ENCODE data around the gene RBKS. TPM values are rescaled to one million over a fixed set of nuclear protein-coding genes. Genes with fewer than 3 reads are reported as not detected.

RBKS gene
- total RNA-seq, 1 experiment from 2014 or later, result 4.5 TPM

- H3K79me2 ChIP-seq (ENCODE audit: low read depth), result peaks cover 46% of the 10 kb centered on the region
- H3K4me2 ChIP-seq, result peak overlapping the region; percentile 96
- DNase-seq, result no peak
- peaks cover 21% of the 10 kb centered on the region; the same call in 1 of the 2 replicates for H3K36me3 ChIP-seq (ENCODE audit: low read depth)
- H2AFZ ChIP-seq, result no peak overlapping the region; the same call in 1 of the 2 replicates
- H3K9me3 ChIP-seq (ENCODE audit: insufficient read depth, low read depth), result no peaks in the 10 kb centered on the region
- intact Hi-C loops (cut with micrococcal nuclease; ENCODE audit: unreplicated experiment), result loop anchor here (1.0 to 5.0 kb wide), 3 partner anchors 41 to 561 kb away; no protein-coding TSS in a partner anchor
- ChIA-PET CTCF (no interaction called here), POLR2A (ENCODE audit: unreplicated experiment) (interaction anchor here (0.6 kb wide), 2 partner anchors 67 to 501 kb away, joined by 3 read pairs; partner anchors contain the start of gene FOSL2)
- peaks cover 35% of the 10 kb centered on the region for H3K4me1 ChIP-seq (replicated peaks; ENCODE audit: insufficient read depth)
- H3F3A ChIP-seq (ENCODE audit: insufficient read depth, low read depth), result peaks cover 15% of the 10 kb centered on the region
- H3K27ac ChIP-seq, result peak overlapping the region; percentile 96
- peak overlapping the region; percentile 81 for H3K4me3 ChIP-seq
- no peaks in the 10 kb centered on the region for H3K27me3 ChIP-seq (ENCODE audit: insufficient read depth, low read depth)
- BruUV-seq (replicated peaks), result no TSS peak
- no peaks in the 10 kb centered on the region for H3K9me2 ChIP-seq (ENCODE audit: insufficient read depth)
- TF ChIP-seq EZH2 (IDR thresholded peaks at IDR 0.05; ENCODE audit: low read depth) (no peak), CTCF (conservative IDR thresholded peaks at IDR 0.05) (no peak)
- H4K20me1 ChIP-seq (ENCODE audit: insufficient read depth), result no peaks in the 10 kb centered on the region
Observed at GRCh38 chr2:27891673-27892105, 1.5 kb upstream of the RBKS start.

- Histone ChIP-seq H3K79me2 (ENCODE audit: low read depth) (peaks cover 46% of the 10 kb centered on the region), H3K4me3 (peak overlapping the region; percentile 81), H3K4me1 (replicated peaks; ENCODE audit: insufficient read depth) (peaks cover 35% of the 10 kb centered on the region), H2AFZ (peak overlapping the region; percentile 93), H3K27ac (peak overlapping the region; percentile 96), H3K9me2 (ENCODE audit: insufficient read depth) (no peaks in the 10 kb centered on the region), H4K20me1 (ENCODE audit: insufficient read depth) (no peaks in the 10 kb centered on the region), H3K9me3 (ENCODE audit: insufficient read depth, low read depth) (no peaks in the 10 kb centered on the region), H3K27me3 (ENCODE audit: insufficient read depth, low read depth) (no peaks in the 10 kb centered on the region), H3F3A (ENCODE audit: insufficient read depth, low read depth) (peaks cover 15% of the 10 kb centered on the region), H3K4me2 (peak overlapping the region; percentile 96), H3K36me3 (ENCODE audit: low read depth) (0 out of 2 replicates have a peak, but pooled peaks cover 15% of the 10 kb centered on the region)
- ChIA-PET CTCF (interaction anchor here (0.7 kb wide), 1 partner anchor 91 kb away, joined by 3 read pairs; no protein-coding TSS in a partner anchor), POLR2A (ENCODE audit: unreplicated experiment) (interaction anchor here (0.6 to 0.9 kb wide), 5 partner anchors 68 to 617 kb away, joined by 3 to 7 read pairs (median 4); partner anchors contain the start of gene FOSL2)
- TF ChIP-seq EZH2 (IDR thresholded peaks at IDR 0.05; ENCODE audit: low read depth) (no peak), CTCF (conservative IDR thresholded peaks at IDR 0.05) (no peak)
- DNase-seq, result peak; percentile 53 to 66
- BruUV-seq (replicated peaks), result TSS peak; percentile 82
- intact Hi-C loops (cut with micrococcal nuclease; ENCODE audit: unreplicated experiment), result loop anchor here (1.0 to 5.0 kb wide), 7 partner anchors 42 to 561 kb away; no protein-coding TSS in a partner anchor
Observed at GRCh38 chr2:27890924-27891672, 911 bp upstream of the RBKS start.

GRCh38 chr2:27889774-27890145 lies 427 bp downstream of the RBKS start:
- peak in 1 of 2 experiments; percentile 39 for DNase-seq
- TSS peak; percentile 80 for BruUV-seq (replicated peaks)
- Histone ChIP-seq H3K4me1 (replicated peaks; ENCODE audit: insufficient read depth) (peaks cover 41% of the 10 kb centered on the region), H3K4me2 (peak overlapping the region; percentile 96), H3K4me3 (peak overlapping the region; percentile 81), H3K9me3 (ENCODE audit: insufficient read depth, low read depth) (no peaks in the 10 kb centered on the region), H2AFZ (peak overlapping the region; percentile 79), H3F3A (ENCODE audit: insufficient read depth, low read depth) (peaks cover 15% of the 10 kb centered on the region), H3K27ac (peak overlapping the region; percentile 96), H3K79me2 (ENCODE audit: low read depth) (peaks cover 46% of the 10 kb centered on the region), H3K27me3 (ENCODE audit: insufficient read depth, low read depth) (no peaks in the 10 kb centered on the region), H4K20me1 (ENCODE audit: insufficient read depth) (no peaks in the 10 kb centered on the region), H3K36me3 (ENCODE audit: low read depth) (0 out of 2 replicates have a peak, but pooled peaks cover 6% of the 10 kb centered on the region), H3K9me2 (ENCODE audit: insufficient read depth) (no peaks in the 10 kb centered on the region)
- ChIA-PET CTCF (no interaction called here), POLR2A (ENCODE audit: unreplicated experiment) (interaction anchor here (0.6 kb wide), 3 partner anchors 128 to 506 kb away, joined by 4 read pairs; no protein-coding TSS in a partner anchor)
- no peak for TF ChIP-seq EZH2 (IDR thresholded peaks at IDR 0.05; ENCODE audit: low read depth)
- no peak for TF ChIP-seq CTCF (conservative IDR thresholded peaks at IDR 0.05)
- intact Hi-C loops (cut with micrococcal nuclease; ENCODE audit: unreplicated experiment), result loop anchor here (1.0 to 5.0 kb wide), 6 partner anchors 43 to 563 kb away; no protein-coding TSS in a partner anchor

All from PC-9 (cell line).